Ramos (cell line): ENCODE results near the gene RBM4B.

Experiments used
- in situ Hi-C: fragments of 300-500 bp; cut with MboI; formaldehyde crosslinking; loops from one replicate; pipeline ENCODE4 v1.14.3; 2022; ENCODE audit warnings: low sequenced_read_pairs; ENCODE audit not compliant: unreplicated experiment

The RBM4B gene

GRCh38 chr11:66619080-66619554, 58.6 kb downstream of the RBM4B start:
- in situ Hi-C loops, result no loop called here

- in situ Hi-C loops, result no loop called here
Observed at GRCh38 chr11:66617155-66617834, 60.4 kb downstream of the RBM4B start.

- in situ Hi-C loops, result no loop called here
Observed at GRCh38 chr11:66616379-66617154, 61.1 kb downstream of the RBM4B start, which contains the start of gene RBM14. TSS of gene RBM14 (plus strand) at chr11:66616630. CDS start at chr11:66616721, 91 bp downstream.
